H1 (cell line): Measurements from ENCODE around the gene BCAR3. TPM values are rescaled to one million over a fixed set of nuclear protein-coding genes. Genes with fewer than 3 reads are reported as not detected.

ENCODE experiments used
- ASH2L ChIP-seq: fragments of 200-600, 300-600 bp; sonication (generic); IDR thresholded peaks from one replicate; pipeline ENCODE4 v1.7.1; 2017; ENCODE audit warnings: low read length
- BACH1 ChIP-seq: IDR thresholded peaks from 2 replicates; pipeline ENCODE4 v1.6.1; 2012; ENCODE audit warnings: low read length, improper control_type of control experiment
- BCL11A ChIP-seq, 2 experiments: IDR thresholded peaks; one replicate each; pipeline ENCODE4 v1.6.1; 2011; ENCODE audit warnings: low read depth in 2 of 2, low read length in 2 of 2, mild to moderate bottlenecking in 2 of 2
- CEBPB ChIP-seq: IDR thresholded peaks from 2 replicates; pipeline ENCODE4 v1.6.1; 2012; ENCODE audit warnings: low read depth, low read length
- CREB1 ChIP-seq: IDR thresholded peaks from 2 replicates; pipeline ENCODE4 v1.6.1; 2012; ENCODE audit warnings: inconsistent platforms
- CTBP2 ChIP-seq: IDR thresholded peaks from 2 replicates; pipeline ENCODE4 v1.7.0; 2011; ENCODE audit warnings: borderline replicate concordance, mild to moderate bottlenecking, moderate library complexity, mixed read lengths, low read length; ENCODE audit not compliant: insufficient read depth, insufficient read length
- EGR1 ChIP-seq: IDR thresholded peaks from 2 replicates; pipeline ENCODE4 v1.6.1; 2011; ENCODE audit warnings: low read depth, low read length, borderline replicate concordance
- EZH2 ChIP-seq: fragments of 200-600 bp; sonication (generic); IDR thresholded peaks from 2 replicates; pipeline ENCODE4 v1.7.1; 2012; ENCODE audit warnings: low read depth, mild to moderate bottlenecking, moderate library complexity, low read length, inconsistent platforms; ENCODE audit not compliant: severe bottlenecking
- GTF2F1 ChIP-seq: IDR thresholded peaks from 2 replicates; pipeline ENCODE4 v1.6.1; 2012; ENCODE audit warnings: low read depth, low read length, improper control_type of control experiment, borderline replicate concordance
- HDAC2 ChIP-seq, 2 experiments: fragments of 300-600 bp in 1 of 2; sonication (generic) in 1 of 2; IDR thresholded peaks; 2 replicates each; pipeline ENCODE4 v1.6.1; 2011 to 2012; ENCODE audit warnings: low read depth in 2 of 2, low read length in 2 of 2, mild to moderate bottlenecking in 2 of 2, moderate library complexity in 2 of 2, borderline replicate concordance in 1 of 2, inconsistent platforms in 1 of 2
- JUND ChIP-seq: IDR thresholded peaks from 2 replicates; pipeline ENCODE4 v1.6.1; 2011; ENCODE audit warnings: mild to moderate bottlenecking, improper control_type of control experiment, low read length
- KDM1A ChIP-seq: fragments of 200-600, 300-600 bp; sonication (generic); IDR thresholded peaks from 2 replicates; pipeline ENCODE4 v1.7.1; 2016; ENCODE audit warnings: mild to moderate bottlenecking, low read length, borderline replicate concordance
- NANOG ChIP-seq: IDR thresholded peaks from 2 replicates; pipeline ENCODE4 v1.6.1; 2011; ENCODE audit warnings: low read length, low read depth, mild to moderate bottlenecking, inconsistent platforms; ENCODE audit not compliant: insufficient read depth, poor library complexity, severe bottlenecking
- PHF8 ChIP-seq: fragments of 200-600 bp; sonication (generic); conservative IDR thresholded peaks from 2 replicates; pipeline ENCODE4 v1.7.1; 2012; ENCODE audit warnings: low read depth, mild to moderate bottlenecking, inconsistent platforms, low read length, moderate library complexity
- RFX5 ChIP-seq: IDR thresholded peaks from 2 replicates; pipeline ENCODE4 v1.6.1; 2011; ENCODE audit warnings: low read depth, low read length, improper control_type of control experiment, borderline replicate concordance
- SP1 ChIP-seq: IDR thresholded peaks from 2 replicates; pipeline ENCODE4 v1.6.1; 2011; ENCODE audit warnings: low read depth, low read length
- SP4 ChIP-seq: IDR thresholded peaks from 2 replicates; pipeline ENCODE4 v1.6.1; 2012; ENCODE audit warnings: low read length, inconsistent platforms
- SRF ChIP-seq: IDR thresholded peaks from 2 replicates; pipeline ENCODE4 v1.6.1; 2011; ENCODE audit warnings: mild to moderate bottlenecking, low read depth, low read length, moderate library complexity
- TAF7 ChIP-seq: optimal IDR thresholded peaks from 2 replicates; pipeline ENCODE3; 2011; ENCODE audit warnings: low read depth, mild to moderate bottlenecking, inconsistent platforms, low read length, moderate library complexity, borderline replicate concordance
- TCF12 ChIP-seq: IDR thresholded peaks from 2 replicates; pipeline ENCODE4 v1.6.1; 2011; ENCODE audit warnings: low read depth, mild to moderate bottlenecking, low read length
- polyA plus RNA-seq, 7 experiments: library from polyadenylated mRNA; depleted of rRNA in 3 of 7; stranded (reverse) in 5 of 7; unstranded in 2 of 7; fragments of >200 nt in 5 of 7; fragments of 200-250 nt in 2 of 7; gene quantifications; 1 replicate in 5 of 7; 2 replicates in 1 of 7; 4 replicates in 1 of 7; pipeline versions ENCODE4 v1.2.1 to v1.2.3, GENCODE V29; 2011 to 2013; ENCODE audit warnings: missing spikeins in 2 of 7, mixed read lengths in 2 of 7
- total RNA-seq: library from RNA; stranded (reverse); fragmentation: NEBNext Ultra II Directional; extraction: Animal tissue kit (Norgen Biotek cat#: 25700); gene quantifications from 2 replicates; pipeline ENCODE4 v1.2.1, GENCODE V29; 2021
- TF ChIP-seq, protein P1 (sequence below), 3 experiments: IDR thresholded peaks; 1 replicate in 2 of 3; 2 replicates in 1 of 3; pipeline versions ENCODE4 v1.5.1 to v1.6.1; 2011; ENCODE audit warnings: low read length in 3 of 3, mild to moderate bottlenecking in 3 of 3, inconsistent platforms in 2 of 3, low read depth in 1 of 3, moderate library complexity in 1 of 3; ENCODE audit not compliant: insufficient read depth in 1 of 3; ENCODE audit errors: control extremely low read depth in 1 of 3

BCAR3 gene
- total and polyA plus RNA-seq, 2 of the 8 experiments (the other 6 are each of a cell fraction or from before 2014, with no cell fraction given) = 5.6 to 9.2 TPM

DNA sequence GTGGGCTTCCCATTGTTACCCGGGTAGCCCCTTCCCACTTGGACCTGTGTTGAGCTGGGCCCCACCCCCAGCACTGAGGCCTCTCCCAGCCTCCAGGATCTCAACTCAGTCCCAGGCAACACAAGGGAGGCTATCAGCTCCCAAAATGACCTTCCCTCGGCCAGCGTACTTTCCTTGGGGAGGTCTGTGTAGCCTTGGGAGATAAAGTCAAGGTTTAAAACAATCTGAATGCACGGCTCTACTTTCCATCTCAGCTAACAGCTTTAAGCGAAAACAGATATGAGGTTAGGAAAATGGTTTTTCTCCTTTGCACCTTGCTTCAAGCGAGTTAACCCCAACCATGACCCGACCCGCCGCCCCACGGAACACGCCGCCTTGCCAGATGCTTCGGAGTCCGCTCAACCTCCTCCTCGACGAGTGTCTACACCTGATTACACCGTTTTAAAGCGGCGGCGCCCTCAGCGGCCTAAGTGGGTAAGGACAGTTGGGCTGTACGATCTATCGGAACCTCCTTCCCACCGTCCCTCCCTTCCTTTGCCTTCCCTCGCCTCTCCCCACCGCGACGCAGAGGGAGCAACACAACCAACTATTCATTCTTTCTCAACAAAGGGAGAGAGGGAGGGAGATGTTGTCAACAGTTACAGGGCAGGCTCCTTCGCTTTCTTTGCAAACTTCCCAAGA is 1.1 kb downstream of the BCAR3 start (continued):
- TF ChIP-seq BCL11A (IDR thresholded peaks at IDR 0.05; ENCODE audit: low read depth in 2 of 2, low read length in 2 of 2) (no peak), SP4 (no peak), GTF2F1 (no peak), HDAC2 (IDR thresholded peaks at IDR 0.05; ENCODE audit: borderline replicate concordance in 1 of 2, low read depth in 2 of 2, low read length in 2 of 2) (no peak; a peak in 1 of 4 replicates), TCF12 (no peak), KDM1A (no peak), CTBP2 (no peak), PHF8 (no peak; the same call in 1 of the 2 replicates), SRF (no peak), EZH2 (peak; percentile 6), RFX5 (no peak), CREB1 (peak; percentile 73), EGR1 (0 out of 2 replicates have a peak, but pooled peaks have one; percentile 6), JUND (no peak), NANOG (no peak), ASH2L (peak; percentile 62), TAF7 (no peak), SP1 (no peak), BACH1 (no peak), CEBPB (no peak)
- TF ChIP-seq, protein P1, sequence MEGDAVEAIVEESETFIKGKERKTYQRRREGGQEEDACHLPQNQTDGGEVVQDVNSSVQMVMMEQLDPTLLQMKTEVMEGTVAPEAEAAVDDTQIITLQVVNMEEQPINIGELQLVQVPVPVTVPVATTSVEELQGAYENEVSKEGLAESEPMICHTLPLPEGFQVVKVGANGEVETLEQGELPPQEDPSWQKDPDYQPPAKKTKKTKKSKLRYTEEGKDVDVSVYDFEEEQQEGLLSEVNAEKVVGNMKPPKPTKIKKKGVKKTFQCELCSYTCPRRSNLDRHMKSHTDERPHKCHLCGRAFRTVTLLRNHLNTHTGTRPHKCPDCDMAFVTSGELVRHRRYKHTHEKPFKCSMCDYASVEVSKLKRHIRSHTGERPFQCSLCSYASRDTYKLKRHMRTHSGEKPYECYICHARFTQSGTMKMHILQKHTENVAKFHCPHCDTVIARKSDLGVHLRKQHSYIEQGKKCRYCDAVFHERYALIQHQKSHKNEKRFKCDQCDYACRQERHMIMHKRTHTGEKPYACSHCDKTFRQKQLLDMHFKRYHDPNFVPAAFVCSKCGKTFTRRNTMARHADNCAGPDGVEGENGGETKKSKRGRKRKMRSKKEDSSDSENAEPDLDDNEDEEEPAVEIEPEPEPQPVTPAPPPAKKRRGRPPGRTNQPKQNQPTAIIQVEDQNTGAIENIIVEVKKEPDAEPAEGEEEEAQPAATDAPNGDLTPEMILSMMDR (IDR thresholded peaks at IDR 0.05; ENCODE audit: control extremely low read depth in 1 of 3, insufficient read depth in 1 of 3, low read depth in 1 of 3, low read length in 3 of 3) = peak; percentile 59 to 91 (median 84)
